ENCODE data around the gene CHSY3.

GRCh38 chr5:130078661-130079060, 174.4 kb downstream of the CHSY3 start:
- TF ChIP-seq CTCF (IDR thresholded peaks at IDR 0.05), result no peak
- no peak for TF ChIP-seq POLR2A (IDR thresholded peaks at IDR 0.05)
- no peak for TF ChIP-seq POLR2AphosphoS5 (IDR thresholded peaks at IDR 0.05)
